ENCODE results near the gene TP53BP2.

Gene TP53BP2

GRCh38 chr1:223792046-223792445, 53.7 kb downstream of the TP53BP2 start:
- DNase-seq, result no peak

GRCh38 chr1:223788746-223789415, 56.9 kb downstream of the TP53BP2 start:
- DNase-seq, result no peak

DNA sequence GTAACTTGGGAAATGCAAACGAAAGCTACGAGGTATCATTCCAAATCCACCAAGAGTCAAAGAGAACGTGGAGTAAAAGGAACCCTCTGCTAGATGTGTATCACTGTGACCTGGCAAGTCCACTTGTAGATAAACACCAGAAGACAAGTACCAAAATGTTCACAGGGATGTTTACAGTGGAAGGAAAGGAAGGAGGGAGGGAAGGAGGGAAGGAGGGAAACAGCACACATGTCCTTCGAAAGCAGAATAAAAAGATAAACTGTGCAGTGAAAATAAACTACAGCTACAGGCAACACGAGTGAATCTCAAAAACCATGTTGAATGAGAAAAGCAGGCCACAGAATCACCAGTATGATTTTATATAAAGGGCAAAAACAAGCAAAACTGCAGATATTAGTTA, 59.9 kb downstream of the TP53BP2 start:
- DNase-seq, result no peak

DNA sequence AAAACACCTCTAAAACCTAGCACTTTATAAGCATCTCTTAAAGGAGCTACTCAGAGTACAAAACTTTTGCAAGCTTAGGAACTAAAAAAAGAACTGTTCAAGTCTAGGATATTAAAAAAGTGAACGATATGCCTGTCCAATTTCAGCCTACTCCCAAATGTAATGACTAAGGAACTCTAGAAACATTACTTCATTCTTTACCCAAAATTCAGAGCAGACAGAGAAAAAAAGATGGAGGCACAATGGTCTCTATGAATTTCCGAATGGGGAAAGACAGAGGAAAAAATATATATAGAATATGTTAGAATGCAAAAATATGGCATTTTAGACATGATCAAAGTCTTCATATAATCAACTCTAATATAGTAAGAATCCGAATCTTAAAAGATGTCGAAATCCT, 61.2 kb downstream of the TP53BP2 start:
- no peak for DNase-seq

- no peak for DNase-seq
These were observed 62.1 kb downstream of the TP53BP2 start for GRCh38 chr1:223783676-223784075.

DNA sequence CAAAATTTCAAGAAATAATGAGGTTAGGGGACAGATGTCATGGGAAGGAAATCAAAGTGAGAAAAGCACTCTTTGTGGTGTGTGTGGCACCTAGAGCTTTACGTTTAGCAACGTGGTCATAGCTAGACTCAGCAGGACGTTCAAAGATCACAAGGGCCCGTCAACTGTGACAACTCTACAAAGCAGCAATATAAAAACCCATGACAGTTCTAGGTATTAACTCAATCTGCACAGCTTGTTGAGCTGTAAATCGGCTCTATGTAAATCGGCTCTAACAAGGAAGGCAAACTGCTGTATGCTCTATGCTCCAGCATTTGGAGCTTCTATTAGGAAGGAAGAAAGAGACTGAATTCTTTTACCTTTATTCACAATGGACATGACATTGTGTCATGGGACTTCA, 64.8 kb downstream of the TP53BP2 start:
- DNase-seq, result no peak

GRCh38 chr1:223780318-223780717, 65.4 kb downstream of the TP53BP2 start:
- DNase-seq, result no peak

GRCh38 chr1:223776826-223777454, 68.8 kb downstream of the TP53BP2 start:
- no peak for DNase-seq

DNA sequence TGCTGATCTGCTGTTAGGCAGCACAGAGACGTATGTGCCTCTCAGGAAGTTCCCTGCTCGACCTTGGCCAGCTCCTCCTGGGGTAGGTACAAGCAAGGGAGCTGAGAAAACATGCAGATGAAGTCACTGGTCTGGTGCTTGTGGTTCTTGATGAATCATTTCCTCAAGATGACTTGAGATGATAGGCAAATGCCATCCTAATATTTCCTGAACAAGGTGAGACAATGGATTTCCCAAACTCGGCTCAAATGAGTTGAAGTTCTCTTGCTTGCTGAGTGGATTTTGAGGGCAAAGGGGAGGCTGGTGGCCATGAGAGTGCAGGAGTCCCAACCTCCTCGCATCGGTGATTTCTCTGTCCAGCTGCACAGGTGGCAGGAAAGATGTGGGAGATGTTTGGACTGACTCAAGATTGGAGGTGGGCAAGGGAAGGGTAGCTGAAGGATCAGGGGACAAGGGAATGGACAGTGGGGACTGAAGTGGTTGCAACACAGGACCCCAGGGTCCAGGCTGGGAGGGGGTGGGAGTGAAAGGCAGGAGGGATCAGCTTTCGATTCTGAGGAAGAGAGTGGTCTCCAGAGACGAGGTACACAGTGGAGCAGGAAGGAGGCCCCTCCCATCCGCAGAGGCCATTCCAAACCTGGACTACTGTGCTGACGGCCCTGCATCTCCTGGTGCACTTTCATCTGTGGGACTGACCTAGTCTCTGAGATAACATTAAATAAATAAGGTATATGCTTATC, 69.5 kb downstream of the TP53BP2 start:
- DNase-seq, result no peak

DNA sequence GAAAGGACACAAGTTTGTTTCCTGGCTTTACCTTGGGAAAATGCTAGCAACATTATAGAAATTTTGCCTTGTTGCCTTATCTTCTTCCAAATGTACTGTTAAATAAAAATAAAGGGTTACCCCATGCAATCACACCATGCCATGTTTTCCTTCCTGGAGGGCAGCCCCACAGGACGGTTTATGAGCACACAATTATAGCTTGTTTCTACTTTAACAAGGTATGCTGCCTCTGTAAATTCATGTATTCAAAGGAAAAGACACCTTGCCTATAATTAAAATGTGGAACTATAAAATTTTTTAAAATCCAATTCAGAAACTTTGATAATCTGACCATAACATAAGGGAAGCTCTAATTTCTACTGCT, 70.1 kb downstream of the TP53BP2 start:
- DNase-seq, result no peak

DNA sequence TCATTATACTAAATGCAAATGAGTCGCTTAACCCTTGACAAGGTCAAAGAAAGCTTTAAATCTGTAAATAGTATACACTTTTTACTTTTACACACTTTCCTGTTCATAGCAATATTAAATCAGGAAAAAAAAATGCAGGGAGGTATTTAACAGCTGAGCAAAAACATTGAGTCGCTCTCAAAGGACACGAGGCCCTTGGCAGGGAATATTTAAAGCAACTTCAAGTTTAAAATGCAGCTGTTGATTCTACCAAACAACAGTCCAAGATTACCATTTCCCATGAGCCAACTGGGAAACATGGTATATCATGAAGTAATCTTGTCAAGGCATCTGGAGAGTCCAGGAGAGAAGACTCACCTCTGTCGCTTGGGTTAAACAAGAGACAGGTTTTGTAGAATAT, 70.7 kb downstream of the TP53BP2 start:
- no peak for DNase-seq

- no peak for DNase-seq
These were observed 71.5 kb downstream of the TP53BP2 start for GRCh38 chr1:223774134-223774814.

DNA sequence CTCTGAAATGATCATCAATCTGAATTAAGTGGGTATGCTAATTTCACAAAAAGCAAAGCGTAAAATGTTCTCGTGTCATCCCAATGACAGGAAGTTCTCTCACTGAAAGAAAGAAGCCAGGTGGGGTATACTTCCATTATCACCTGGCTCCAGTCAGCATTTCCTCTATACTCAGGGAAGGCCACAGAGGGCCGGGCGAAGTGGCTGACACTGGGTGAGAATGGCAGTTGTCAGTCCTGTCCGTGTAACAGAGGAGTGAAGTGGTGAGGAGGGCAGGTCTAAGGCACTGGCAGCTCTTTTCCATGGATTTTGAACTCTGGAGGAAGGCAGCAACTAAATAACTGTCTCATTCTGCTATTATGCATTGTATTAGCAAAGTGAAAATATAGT, 73.0 kb downstream of the TP53BP2 start:
- DNase-seq, result no peak

DNA sequence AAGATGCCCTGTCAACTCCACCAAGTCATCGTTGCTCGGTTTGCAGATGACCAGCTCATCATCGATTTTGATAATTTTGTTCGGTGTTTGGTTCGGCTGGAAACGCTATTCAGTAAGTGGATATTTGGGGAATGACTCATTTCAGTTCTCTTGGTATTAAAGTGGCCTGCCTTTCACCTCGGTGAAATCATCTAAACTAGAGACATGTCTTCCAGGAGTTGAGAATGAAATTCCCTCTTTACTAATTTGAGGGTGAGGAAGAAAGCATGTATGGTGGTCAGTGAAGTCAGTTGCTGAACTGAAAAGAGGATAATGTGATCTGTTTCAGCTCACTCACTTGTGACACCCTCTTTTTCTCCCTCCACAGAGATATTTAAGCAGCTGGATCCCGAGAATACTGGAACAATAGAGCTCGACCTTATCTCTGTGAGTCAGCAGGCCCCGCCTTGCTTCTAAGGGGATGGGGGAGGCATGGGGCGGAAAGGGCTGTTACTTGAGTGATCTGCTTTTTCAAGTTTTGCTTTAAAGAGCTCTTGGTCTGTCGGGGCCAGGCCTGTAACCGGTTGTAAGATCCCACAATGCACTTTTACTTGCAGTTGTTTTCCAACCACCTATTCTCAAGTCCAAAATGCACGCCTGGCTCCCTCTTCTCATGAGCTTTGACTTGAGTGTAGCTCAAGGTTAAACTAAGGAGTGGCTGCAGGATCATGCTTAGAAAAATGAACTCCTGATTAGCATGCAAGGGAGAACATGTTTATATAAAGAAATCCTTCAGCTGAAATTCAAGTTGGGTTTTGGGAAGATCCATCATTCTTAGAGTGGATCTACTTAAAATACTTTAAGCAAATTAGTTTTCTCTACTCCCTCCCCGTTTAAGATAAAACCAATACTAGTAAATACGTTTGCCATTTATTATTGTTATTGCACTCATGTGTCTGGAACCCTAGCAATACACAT, 73.7 kb downstream of the TP53BP2 start:
- DNase-seq, result no peak

- no peak for DNase-seq
These were observed 74.3 kb downstream of the TP53BP2 start for GRCh38 chr1:223771469-223771813.

- no peak for DNase-seq
These were observed 75.0 kb downstream of the TP53BP2 start for GRCh38 chr1:223770621-223771315.

DNA sequence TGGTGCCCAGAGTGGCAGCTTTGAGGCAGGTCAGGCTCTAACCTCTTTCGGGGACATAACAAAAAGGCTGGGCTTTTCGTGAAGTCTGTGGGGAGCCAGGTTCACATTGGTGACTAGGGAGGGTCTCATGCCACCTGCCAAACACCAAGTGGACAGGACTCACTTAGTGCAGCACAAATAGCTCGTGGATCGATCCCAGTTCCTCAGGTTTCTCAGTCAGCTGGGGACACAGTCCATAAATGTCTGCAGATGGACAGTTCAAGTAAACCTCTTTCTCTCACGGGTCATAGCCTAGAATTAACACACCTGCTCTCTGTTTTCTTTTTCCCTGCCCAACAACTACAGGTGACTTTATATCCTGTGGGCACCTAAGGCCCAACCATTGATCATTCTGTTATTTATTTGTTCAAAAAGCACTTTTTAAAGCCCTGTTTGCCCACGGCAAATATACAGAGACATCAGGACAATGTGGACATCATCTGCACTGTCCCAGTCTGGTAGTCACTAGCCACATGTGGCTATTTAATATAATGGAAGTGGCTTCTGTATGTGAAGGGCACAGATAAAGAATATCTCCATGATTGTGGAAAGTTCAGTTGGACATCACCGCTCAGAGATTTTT, 79.9 kb downstream of the TP53BP2 start:
- DNase-seq, result no peak

- no peak for DNase-seq
These were observed 80.6 kb downstream of the TP53BP2 start for GRCh38 chr1:223765036-223765718.

DNA sequence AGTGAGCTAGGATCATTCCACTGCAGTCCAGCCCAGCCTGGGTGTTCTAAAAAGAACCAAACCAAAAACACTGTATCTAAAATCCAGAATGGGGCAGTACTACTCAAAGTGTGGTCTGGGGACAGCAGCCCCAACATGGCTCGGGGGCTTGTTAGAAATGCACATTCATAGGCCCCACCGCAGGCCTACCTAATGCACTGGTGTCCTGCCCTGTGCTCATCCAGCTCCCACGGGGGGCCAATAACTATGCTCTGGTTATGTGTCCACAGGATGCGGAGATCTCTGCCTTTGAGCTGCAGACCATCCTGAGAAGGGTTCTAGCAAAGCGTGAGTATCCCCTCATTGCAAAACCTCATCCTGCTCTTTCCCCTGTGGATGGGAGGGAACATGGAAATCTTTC, 81.9 kb downstream of the TP53BP2 start:
- DNase-seq, result no peak

DNA sequence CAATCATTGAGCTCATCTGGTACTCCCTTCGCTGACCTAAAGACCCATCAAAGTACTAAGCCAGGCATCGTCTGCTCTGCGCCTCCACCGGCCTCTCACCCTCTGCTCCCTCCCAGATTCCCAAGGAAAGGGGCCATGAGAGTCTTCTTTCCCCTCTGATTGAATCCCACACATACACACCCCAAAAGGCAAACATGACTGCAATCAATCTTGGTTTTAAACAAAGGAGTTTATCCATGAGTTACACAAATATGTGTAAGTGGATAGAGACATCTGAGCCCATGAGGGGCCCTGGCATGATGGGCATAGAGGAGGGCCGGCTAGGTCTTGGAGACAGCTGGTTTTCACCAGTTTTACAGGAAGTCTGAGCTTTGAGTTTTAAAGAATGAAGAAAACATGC, 82.5 kb downstream of the TP53BP2 start:
- DNase-seq, result no peak

DNA sequence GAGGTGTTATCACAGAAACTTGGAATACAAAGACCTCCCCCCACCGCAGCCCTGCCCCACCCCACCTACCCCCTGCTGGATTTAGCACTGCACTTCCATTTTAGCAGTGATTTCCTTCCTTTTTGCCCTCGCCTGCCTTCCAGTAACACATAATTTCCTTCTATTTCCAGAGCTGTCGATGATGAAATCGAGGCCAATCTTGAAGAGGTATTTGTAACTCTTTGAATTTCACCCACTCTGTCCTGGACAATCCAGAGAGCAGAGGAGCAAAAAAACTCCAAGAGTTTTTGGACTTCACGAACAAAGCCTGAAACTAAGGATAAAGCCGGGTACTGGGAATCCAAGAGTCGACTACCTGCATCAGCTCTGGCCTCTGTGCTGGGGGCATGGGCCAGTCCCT, 84.3 kb downstream of the TP53BP2 start:
- no peak for DNase-seq

Measured in NCI-H187 treated with DMSO at 0.1 percent for 48 hours (cell line).